Measurements from ENCODE around the gene KHDC1. TPM values are rescaled to one million over a fixed set of nuclear protein-coding genes. Genes with fewer than 3 reads are reported as not detected.

Gene KHDC1
- total RNA-seq, 1 experiment from 2014 or later, result 8.6 TPM

DNA sequence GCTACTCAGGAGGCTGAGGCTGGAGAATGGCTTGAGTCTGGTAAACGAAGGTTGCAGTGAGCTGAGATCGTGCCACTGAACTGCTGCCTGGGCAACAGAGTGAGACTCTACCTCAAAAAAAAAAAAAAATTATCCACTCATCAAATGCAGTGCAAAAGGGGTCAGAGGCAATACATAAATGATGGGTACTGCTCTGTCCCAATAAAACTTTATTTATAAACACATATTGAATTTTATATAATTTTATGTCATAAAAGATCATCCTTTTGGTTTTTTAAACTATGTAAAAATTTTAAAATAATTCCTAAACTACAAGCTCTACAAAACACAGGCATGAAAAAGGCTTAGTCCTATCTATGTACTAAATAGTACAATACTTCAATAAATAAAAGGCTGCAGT lies 10.3 kb downstream of the KHDC1 start:
- no peak overlapping the region for H3K4me3 Mint-ChIP-seq (ENCODE audit: unreplicated experiment)
- no peak for DNase-seq
- no peak overlapping the region for H3K4me3 ChIP-seq (ENCODE audit: low read depth, low read length)
- no peaks in the 10 kb centered on the region for H3K9me3 ChIP-seq
- H3K4me1 ChIP-seq, result no peaks in the 10 kb centered on the region
- H3K27ac Mint-ChIP-seq (ENCODE audit: unreplicated experiment), result no peak overlapping the region
- no peaks in the 10 kb centered on the region for H3K36me3 Mint-ChIP-seq (ENCODE audit: insufficient read depth, unreplicated experiment)
- BruUV-seq (replicated peaks), result no TSS peak
- intact Hi-C loops (cut with micrococcal nuclease; ENCODE audit: unreplicated experiment), result no loop called here
- H3K9me3 Mint-ChIP-seq (ENCODE audit: unreplicated experiment), result no peaks in the 10 kb centered on the region
- POLR2A ChIA-PET, result interaction anchor here (0.7 kb wide), 1 partner anchor 8 kb away, joined by 3 read pairs; no protein-coding TSS in a partner anchor
- CTCF ChIA-PET, result no interaction called here
- H3K27me3 Mint-ChIP-seq (ENCODE audit: insufficient read depth, unreplicated experiment), result peaks cover 4% of the 10 kb centered on the region
- H3K27me3 ChIP-seq (replicated peaks; ENCODE audit: control insufficient read depth, insufficient read depth, low read length), result no peaks in the 10 kb centered on the region
- TF ChIP-seq, protein P1, sequence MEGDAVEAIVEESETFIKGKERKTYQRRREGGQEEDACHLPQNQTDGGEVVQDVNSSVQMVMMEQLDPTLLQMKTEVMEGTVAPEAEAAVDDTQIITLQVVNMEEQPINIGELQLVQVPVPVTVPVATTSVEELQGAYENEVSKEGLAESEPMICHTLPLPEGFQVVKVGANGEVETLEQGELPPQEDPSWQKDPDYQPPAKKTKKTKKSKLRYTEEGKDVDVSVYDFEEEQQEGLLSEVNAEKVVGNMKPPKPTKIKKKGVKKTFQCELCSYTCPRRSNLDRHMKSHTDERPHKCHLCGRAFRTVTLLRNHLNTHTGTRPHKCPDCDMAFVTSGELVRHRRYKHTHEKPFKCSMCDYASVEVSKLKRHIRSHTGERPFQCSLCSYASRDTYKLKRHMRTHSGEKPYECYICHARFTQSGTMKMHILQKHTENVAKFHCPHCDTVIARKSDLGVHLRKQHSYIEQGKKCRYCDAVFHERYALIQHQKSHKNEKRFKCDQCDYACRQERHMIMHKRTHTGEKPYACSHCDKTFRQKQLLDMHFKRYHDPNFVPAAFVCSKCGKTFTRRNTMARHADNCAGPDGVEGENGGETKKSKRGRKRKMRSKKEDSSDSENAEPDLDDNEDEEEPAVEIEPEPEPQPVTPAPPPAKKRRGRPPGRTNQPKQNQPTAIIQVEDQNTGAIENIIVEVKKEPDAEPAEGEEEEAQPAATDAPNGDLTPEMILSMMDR (IDR thresholded peaks at IDR 0.05; ENCODE audit: insufficient read depth in 1 of 2, low read depth in 1 of 2, low read length in 1 of 2, severe bottlenecking in 1 of 2, unreplicated experiment in 1 of 2), result no peak
- H3K4me1 Mint-ChIP-seq (ENCODE audit: low read depth, unreplicated experiment), result no peaks in the 10 kb centered on the region
- no peaks in the 10 kb centered on the region for H3K36me3 ChIP-seq (ENCODE audit: control insufficient read depth, insufficient read depth, low read length)

DNA sequence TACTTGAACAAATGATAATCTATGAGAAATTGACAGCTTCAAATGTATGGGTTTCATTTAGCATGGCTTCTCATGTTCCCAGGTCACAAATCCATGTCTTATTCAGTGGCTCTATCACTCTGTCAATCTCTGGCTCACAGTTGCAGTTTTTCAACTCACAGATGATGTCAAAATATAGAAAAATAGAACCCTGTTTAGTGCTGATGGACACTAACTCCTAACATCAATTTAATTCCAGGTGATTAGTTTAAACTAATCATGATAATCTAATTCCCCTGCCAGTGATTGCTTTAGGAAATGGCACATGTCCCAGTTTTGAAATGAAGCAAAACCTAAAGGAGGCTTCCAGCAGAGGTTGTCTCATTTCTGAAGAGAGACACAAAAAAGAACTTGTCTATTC lies 13.0 kb downstream of the KHDC1 start:
- H3K4me3 Mint-ChIP-seq (ENCODE audit: unreplicated experiment), result no peak overlapping the region
- TF ChIP-seq, protein P1 (IDR thresholded peaks at IDR 0.05; ENCODE audit: insufficient read depth in 1 of 2, low read depth in 1 of 2, low read length in 1 of 2, severe bottlenecking in 1 of 2, unreplicated experiment in 1 of 2), result no peak

DNA sequence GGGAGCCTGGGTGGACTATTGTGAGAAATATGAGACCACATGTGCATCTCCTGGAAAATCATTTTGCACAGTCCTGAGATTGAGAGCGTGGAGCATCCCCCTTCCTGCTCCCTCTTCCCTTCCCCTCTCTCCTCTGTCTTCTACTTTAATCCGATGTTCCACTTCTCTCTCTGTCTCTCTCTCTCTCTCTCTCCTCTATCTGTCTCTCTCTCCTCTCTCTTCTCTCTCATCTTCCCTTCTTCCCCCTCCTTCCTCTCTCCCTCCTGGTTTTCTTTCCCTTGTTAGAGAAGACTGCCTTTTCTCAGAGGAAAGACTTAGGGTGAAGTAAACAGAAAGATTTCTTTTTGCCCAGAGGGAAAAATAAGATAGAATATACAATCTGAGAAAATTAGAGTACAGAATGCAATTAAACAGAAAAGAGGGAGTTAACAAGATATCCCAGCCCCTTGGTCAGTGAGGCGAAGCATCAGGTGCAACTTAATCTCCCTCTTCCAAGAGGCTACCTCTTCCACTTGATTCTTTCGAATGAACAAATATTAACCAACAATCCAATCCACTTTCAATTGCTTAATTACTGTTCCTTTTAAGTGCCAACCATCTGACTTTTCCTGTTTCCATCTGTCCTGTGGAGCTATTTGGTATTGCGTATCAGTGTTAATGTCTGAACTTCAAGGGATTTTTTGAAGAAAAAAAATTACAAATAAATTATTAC lies 14.6 kb downstream of the KHDC1 start:
- CTCF ChIA-PET, result interaction anchor here (0.7 kb wide), 1 partner anchor 1961 kb away, joined by 5 read pairs; no protein-coding TSS in a partner anchor
- no peaks in the 10 kb centered on the region for H3K9me3 ChIP-seq
- POLR2A ChIA-PET, result no interaction called here
- no peak for DNase-seq
- BruUV-seq (replicated peaks), result no TSS peak
- no peak overlapping the region for H3K27ac Mint-ChIP-seq (ENCODE audit: unreplicated experiment)
- H3K36me3 ChIP-seq (ENCODE audit: control insufficient read depth, insufficient read depth, low read length), result no peaks in the 10 kb centered on the region
- no peaks in the 10 kb centered on the region for H3K4me1 ChIP-seq
- H3K36me3 Mint-ChIP-seq (ENCODE audit: insufficient read depth, unreplicated experiment), result no peaks in the 10 kb centered on the region
- TF ChIP-seq, protein P1 (IDR thresholded peaks at IDR 0.05; ENCODE audit: insufficient read depth in 1 of 2, low read depth in 1 of 2, low read length in 1 of 2, severe bottlenecking in 1 of 2, unreplicated experiment in 1 of 2), result no peak
- no peaks in the 10 kb centered on the region for H3K27me3 ChIP-seq (replicated peaks; ENCODE audit: control insufficient read depth, insufficient read depth, low read length)
- H3K4me1 Mint-ChIP-seq (ENCODE audit: low read depth, unreplicated experiment), result no peaks in the 10 kb centered on the region
- intact Hi-C loops (cut with micrococcal nuclease; ENCODE audit: unreplicated experiment), result no loop called here
- no peak overlapping the region for H3K4me3 ChIP-seq (ENCODE audit: low read depth, low read length)
- H3K27me3 Mint-ChIP-seq (ENCODE audit: insufficient read depth, unreplicated experiment), result peaks cover 4% of the 10 kb centered on the region
- no peaks in the 10 kb centered on the region for H3K9me3 Mint-ChIP-seq (ENCODE audit: unreplicated experiment)
- no peak overlapping the region for H3K4me3 Mint-ChIP-seq (ENCODE audit: unreplicated experiment)

More for the DNA sequence above, 13.0 kb downstream of the KHDC1 start:
- no TSS peak for BruUV-seq (replicated peaks)
- intact Hi-C loops (cut with micrococcal nuclease; ENCODE audit: unreplicated experiment), result no loop called here
- Mint-ChIP-seq H3K36me3 (ENCODE audit: insufficient read depth, unreplicated experiment) (no peaks in the 10 kb centered on the region), H3K27me3 (ENCODE audit: insufficient read depth, unreplicated experiment) (peaks cover 4% of the 10 kb centered on the region), H3K27ac (ENCODE audit: unreplicated experiment) (no peak overlapping the region), H3K9me3 (ENCODE audit: unreplicated experiment) (no peaks in the 10 kb centered on the region), H3K4me1 (ENCODE audit: low read depth, unreplicated experiment) (no peaks in the 10 kb centered on the region)
- H3K27me3 ChIP-seq (replicated peaks; ENCODE audit: control insufficient read depth, insufficient read depth, low read length), result no peaks in the 10 kb centered on the region
- ChIA-PET CTCF (no interaction called here), POLR2A (no interaction called here)
- no peaks in the 10 kb centered on the region for H3K4me1 ChIP-seq
- no peaks in the 10 kb centered on the region for H3K36me3 ChIP-seq (ENCODE audit: control insufficient read depth, insufficient read depth, low read length)
- H3K9me3 ChIP-seq, result no peaks in the 10 kb centered on the region
- no peak for DNase-seq
- no peak overlapping the region for H3K4me3 ChIP-seq (ENCODE audit: low read depth, low read length)
